NT2/D1 (cell line): ENCODE results near the gene CACUL1.

Source experiments
- DNase-seq: peaks from one replicate; pipeline ENCODE4 v3.0.0-alpha.2; 2011; ENCODE audit warnings: low read depth, low spot score
- H3K27me3 ChIP-seq: 2 replicates; pipeline ENCODE4 v1.6.0; 2011; ENCODE audit warnings: mild to moderate bottlenecking; ENCODE audit not compliant: insufficient read length, insufficient read depth
- H3K36me3 ChIP-seq: 2 replicates; pipeline ENCODE4 v1.6.1; 2011; ENCODE audit warnings: mild to moderate bottlenecking, low read length, mixed read lengths; ENCODE audit not compliant: insufficient read depth, insufficient read length
- H3K4me1 ChIP-seq: 2 replicates; pipeline ENCODE4 v1.5.1; 2011; ENCODE audit not compliant: insufficient read depth, insufficient read length
- H3K4me3 ChIP-seq: 2 replicates; pipeline ENCODE4 v1.5.1; 2011; ENCODE audit warnings: low read depth; ENCODE audit not compliant: insufficient read length
- H3K9ac ChIP-seq: 2 replicates; pipeline ENCODE4 v1.6.0; 2011; ENCODE audit warnings: low read depth; ENCODE audit not compliant: insufficient read length
- H3K9me3 ChIP-seq: 2 replicates; pipeline ENCODE4 v1.5.1; 2011; ENCODE audit warnings: mild to moderate bottlenecking, low read length; ENCODE audit not compliant: insufficient read depth
- SUZ12 ChIP-seq: IDR thresholded peaks from 2 replicates; pipeline ENCODE4 v1.6.1; 2011; ENCODE audit not compliant: insufficient read length, insufficient read depth; ENCODE audit errors: extremely low read depth
- YY1 ChIP-seq: IDR thresholded peaks from 2 replicates; pipeline ENCODE4 v1.6.1; 2011; ENCODE audit not compliant: insufficient read length, insufficient read depth
- ZNF274 ChIP-seq: IDR thresholded peaks from 2 replicates; pipeline ENCODE4 v1.6.1; 2011; ENCODE audit warnings: mild to moderate bottlenecking, low read depth, low read length

The CACUL1 gene

DNA sequence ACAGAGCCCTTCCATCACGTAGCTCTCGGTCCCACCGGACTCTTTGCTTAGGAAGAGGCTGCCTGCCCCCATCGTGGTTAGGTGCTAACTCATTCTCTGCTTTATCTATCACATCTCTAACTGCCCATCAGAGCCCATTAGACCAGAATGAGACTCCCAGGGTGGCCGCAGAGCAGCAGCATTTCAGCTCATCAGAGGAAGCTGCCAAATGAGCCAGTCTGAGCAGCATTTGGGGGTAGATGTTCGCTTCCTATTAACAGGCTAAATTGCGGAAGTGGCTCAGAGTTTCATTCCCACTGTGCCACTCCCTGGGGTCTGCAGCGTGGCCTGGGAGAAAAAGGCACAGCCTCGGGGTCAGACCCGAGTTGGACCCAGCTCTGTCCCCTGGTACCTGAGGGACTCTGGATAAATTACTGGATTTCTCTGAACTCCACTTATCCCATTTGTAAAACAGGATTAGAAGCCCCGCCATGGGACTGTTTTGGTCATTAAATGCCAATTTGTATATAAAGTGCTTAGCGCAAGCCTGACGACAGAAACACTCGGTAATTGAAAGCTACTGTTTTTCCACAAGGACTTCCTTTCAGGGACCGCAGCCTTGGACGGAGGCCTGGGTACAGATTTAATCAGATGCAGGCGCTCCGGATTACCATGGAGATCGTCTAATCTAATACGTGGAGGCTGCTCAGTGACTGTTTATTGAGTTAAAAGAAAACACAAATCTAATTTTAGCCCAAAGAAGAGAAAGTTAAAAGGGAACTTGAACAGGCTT lies 85.6 kb downstream of the CACUL1 start:
- Histone ChIP-seq H3K27me3 (no peaks in the 10 kb centered on the region), H3K4me3 (no peak overlapping the region), H3K9ac (no peak overlapping the region), H3K36me3 (no peaks in the 10 kb centered on the region), H3K4me1 (no peaks in the 10 kb centered on the region), H3K9me3 (no peaks in the 10 kb centered on the region)
- TF ChIP-seq SUZ12 (no peak), YY1 (no peak), ZNF274 (no peak)
- DNase-seq, result no peak

DNA sequence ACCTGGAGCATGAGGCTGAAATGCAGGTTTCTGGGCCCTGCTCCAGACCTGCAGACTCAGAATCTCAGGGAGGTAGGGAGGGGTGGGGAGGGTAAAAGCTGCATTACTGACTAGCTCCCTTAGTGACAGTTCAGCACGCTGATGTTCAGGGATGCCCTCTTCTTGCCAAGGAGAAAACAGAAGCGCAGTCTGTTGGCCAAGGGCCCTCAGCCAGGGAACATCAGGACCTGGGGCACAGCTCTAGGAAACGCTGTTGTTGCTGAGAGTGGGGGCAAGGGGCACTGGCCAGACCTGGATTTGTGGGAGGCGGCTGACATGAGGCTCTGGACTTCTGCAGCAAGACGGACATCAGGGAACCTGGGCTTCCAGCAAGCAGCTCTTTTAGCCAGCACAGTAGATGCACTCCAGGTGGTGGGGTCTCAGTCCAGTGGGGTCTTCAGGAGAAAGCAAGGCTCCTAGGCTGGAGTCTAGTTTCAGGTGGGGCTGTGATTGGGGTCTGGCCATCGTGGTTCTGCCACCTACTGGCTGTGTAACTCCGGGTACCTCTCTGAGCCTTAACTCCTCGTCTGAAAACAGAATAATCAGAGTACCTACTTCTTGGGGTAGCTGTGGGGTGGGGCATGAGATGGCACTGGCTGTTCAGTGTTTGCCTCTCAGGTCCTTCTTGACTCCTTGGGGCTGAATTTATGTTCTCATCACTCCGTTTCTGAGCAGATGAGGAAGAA lies 86.4 kb downstream of the CACUL1 start:
- H3K9me3 ChIP-seq, result no peaks in the 10 kb centered on the region
- H3K4me1 ChIP-seq, result no peaks in the 10 kb centered on the region
- no peak for DNase-seq
- no peaks in the 10 kb centered on the region for H3K36me3 ChIP-seq
- H3K9ac ChIP-seq, result no peak overlapping the region
- no peaks in the 10 kb centered on the region for H3K27me3 ChIP-seq
- no peak overlapping the region for H3K4me3 ChIP-seq
- TF ChIP-seq ZNF274 (no peak), SUZ12 (no peak), YY1 (no peak)

DNA sequence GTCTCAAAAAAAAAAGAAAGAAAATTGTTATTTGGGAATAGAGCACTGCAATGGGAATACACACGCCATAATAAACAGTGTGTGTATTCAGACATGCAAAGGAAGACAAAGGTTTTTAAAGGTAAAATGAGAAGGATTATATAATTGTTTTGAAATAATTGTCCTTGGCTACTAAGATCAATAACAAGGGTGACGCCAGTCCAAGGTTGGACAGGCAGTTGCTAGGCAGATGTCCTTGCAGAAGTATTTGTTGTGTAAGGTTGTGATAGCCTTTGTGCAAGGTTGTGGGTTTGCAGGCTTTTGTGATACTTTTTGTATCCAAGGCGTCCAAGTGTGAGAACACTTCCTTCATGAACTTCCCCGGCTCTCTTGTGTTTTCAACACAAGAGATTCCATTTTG lies 87.0 kb downstream of the CACUL1 start:
- Histone ChIP-seq H3K27me3 (no peaks in the 10 kb centered on the region), H3K4me3 (no peak overlapping the region), H3K36me3 (no peaks in the 10 kb centered on the region), H3K9ac (no peak overlapping the region), H3K9me3 (no peaks in the 10 kb centered on the region), H3K4me1 (no peaks in the 10 kb centered on the region)
- TF ChIP-seq YY1 (no peak), SUZ12 (no peak), ZNF274 (no peak)
- no peak for DNase-seq

DNA sequence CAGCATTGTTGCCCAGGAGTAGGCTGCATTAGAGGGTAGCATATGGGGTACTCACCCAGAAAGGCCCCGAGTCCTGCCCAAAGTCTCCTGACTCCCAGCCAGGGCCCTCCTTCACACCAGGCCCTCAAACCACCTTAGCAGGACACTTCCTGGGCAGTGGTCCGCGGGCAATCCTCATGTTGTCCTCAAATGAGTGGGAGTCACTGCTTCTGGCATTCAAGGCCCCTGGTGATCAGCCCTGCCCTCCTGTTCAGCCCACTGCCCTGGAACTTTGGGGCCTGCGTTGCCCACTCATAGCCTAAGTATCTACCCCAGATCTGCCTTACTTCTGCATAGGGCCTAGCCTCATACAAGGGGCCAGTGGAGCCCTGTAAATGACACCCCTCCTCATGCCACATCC lies 88.4 kb downstream of the CACUL1 start:
- Histone ChIP-seq H3K36me3 (no peaks in the 10 kb centered on the region), H3K9me3 (no peaks in the 10 kb centered on the region), H3K4me1 (peaks cover 2% of the 10 kb centered on the region), H3K9ac (no peak overlapping the region), H3K4me3 (no peak overlapping the region), H3K27me3 (no peaks in the 10 kb centered on the region)
- no peak for DNase-seq
- TF ChIP-seq ZNF274 (no peak), SUZ12 (no peak), YY1 (no peak)

DNA sequence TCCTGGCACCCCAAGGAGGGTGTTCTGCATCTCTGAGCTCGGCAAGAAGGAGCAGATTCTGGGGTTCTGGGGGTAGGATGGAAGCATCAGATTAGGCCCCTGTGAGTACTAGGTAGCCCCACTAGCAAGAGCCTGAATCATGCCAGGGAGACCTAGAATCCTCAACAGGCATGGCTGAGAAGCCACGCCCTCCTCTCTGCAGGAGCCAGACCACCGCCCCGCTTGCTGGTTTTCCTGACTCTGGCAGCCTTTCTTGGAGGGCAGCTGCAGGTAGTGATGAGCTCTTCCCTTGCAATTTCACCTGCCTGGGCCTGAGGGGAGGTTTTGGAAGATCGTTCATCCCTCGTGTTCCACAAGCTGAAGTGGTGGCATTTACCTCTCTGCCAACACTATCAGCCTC lies 90.4 kb downstream of the CACUL1 start:
- TF ChIP-seq ZNF274, result no peak
- Histone ChIP-seq H3K9ac (no peak overlapping the region), H3K36me3 (no peaks in the 10 kb centered on the region), H3K9me3 (no peaks in the 10 kb centered on the region), H3K4me3 (no peak overlapping the region), H3K27me3 (no peaks in the 10 kb centered on the region), H3K4me1 (peaks cover 2% of the 10 kb centered on the region)
- no peak for DNase-seq

DNA sequence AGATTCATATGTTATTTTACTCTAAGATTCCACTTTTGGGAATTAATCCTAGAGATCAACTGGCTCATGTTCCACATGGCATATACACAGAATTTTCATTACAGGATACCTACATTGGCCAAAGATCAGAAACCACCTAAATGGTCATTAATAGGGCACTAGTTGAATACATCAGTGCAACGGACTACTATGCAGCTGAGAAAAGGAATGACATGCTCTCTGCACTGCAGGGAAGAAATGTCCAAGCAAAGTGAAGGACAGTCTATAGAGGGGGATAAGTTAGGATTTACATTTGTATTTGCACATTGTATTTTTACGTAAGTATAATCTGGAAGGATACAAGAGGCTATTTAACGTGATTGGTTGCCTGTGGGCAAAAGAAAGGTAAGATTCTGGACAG lies 91.6 kb downstream of the CACUL1 start:
- H3K27me3 ChIP-seq, result no peaks in the 10 kb centered on the region
- H3K9me3 ChIP-seq, result no peaks in the 10 kb centered on the region
- DNase-seq, result no peak
- no peak overlapping the region for H3K4me3 ChIP-seq
- H3K9ac ChIP-seq, result no peak overlapping the region
- TF ChIP-seq ZNF274 (no peak), SUZ12 (no peak), YY1 (no peak)
- no peaks in the 10 kb centered on the region for H3K36me3 ChIP-seq
- peaks cover 2% of the 10 kb centered on the region for H3K4me1 ChIP-seq

DNA sequence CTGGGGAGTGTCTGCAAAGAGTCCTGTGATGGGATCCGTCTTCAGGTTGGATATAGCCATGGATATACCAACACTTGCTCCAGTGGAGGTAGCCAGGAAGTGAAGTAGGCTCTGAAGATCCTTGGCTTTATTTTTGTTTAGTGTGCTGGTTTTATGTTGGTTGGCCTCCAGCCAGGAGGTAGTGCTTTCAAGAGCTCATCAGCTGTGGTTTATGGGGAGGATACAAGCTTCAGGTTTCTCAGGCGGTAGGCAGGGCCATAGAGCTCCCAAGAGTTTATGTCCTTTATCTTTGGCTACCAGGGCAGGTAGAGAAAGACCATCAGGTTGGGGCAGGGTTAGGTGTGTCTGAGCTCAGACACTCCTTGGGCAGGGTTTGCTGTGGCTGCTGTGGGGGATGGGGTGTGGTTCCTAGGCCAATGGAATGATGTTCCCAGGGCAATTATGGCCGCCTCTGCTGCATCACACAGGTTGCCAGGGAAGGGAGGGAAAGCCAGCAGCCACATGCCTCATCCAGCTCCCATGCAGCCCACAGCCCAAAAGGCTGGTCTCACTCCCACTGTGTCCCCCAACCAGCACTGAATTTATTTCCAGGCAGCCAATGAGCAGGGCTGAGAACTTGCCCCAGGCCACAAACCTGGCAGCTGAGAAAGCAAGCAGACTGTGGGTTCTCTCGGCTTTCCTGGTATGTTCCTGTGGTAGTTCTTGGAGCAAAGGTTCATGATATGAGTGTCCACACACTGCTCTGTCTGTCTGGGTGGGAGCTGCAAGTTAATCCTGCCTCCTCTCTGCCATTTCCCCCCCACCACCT lies 92.3 kb downstream of the CACUL1 start:
- no peak overlapping the region for H3K9ac ChIP-seq

More for the DNA sequence above, 92.3 kb downstream of the CACUL1 start:
- H3K9me3 ChIP-seq, result no peaks in the 10 kb centered on the region
- no peaks in the 10 kb centered on the region for H3K27me3 ChIP-seq
- TF ChIP-seq SUZ12 (no peak), YY1 (no peak), ZNF274 (no peak)
- H3K4me3 ChIP-seq, result no peak overlapping the region
- no peak for DNase-seq
- H3K36me3 ChIP-seq, result no peaks in the 10 kb centered on the region
- H3K4me1 ChIP-seq, result peaks cover 2% of the 10 kb centered on the region
